K562 (cell line): ENCODE results near the gene VWA8. TPM values are rescaled to one million over a fixed set of nuclear protein-coding genes. Genes with fewer than 3 reads are reported as not detected.

Experiments
- ATAC-seq: fragments of 200-7000 bp; cut with Tn5 transposase; 3 replicates; pipeline ENCODE4 v1.9.1; 2020; ENCODE audit warnings: moderate library complexity
- BruUV-seq: library from RNA; stranded (reverse); fragments of 400-500 nt; replicated peaks from 2 replicates; lab custom pipeline; 2021; lab: Mats Ljungman, UMichigan
- CTCF ChIA-PET: fragments of 300-600 bp; formaldehyde crosslinking; extraction: SDS; loops from one replicate; lab custom pipeline; 2021; ENCODE audit warnings: low intra/inter-chr PET ratio; lab: Yijun Ruan, JAX
- POLR2A ChIA-PET: fragments of 300-600, 350-650 bp; sonication (Branson Sonifier 250); formaldehyde crosslinking; extraction: SDS; loops from one replicate; lab custom pipeline; 2021; ENCODE audit warnings: antibody characterized with exemption, inconsistent platforms; lab: Yijun Ruan, JAX
- DNase-seq, 4 experiments: peaks; one replicate each; pipeline versions ENCODE4 v3.0.0 to v3.0.0-alpha.2; 2011 to 2018; ENCODE audit warnings: low spot score in 3 of 4, mixed read lengths in 3 of 4; ENCODE audit errors: extremely low read depth in 1 of 4
- FAIRE-seq: peaks from 2 replicates; lab custom pipeline; 2011; peaks lifted over from hg19 to GRCh38; lab: Jason Lieb, UNC
- H2AFZ ChIP-seq: 2 replicates; pipeline ENCODE4 v1.6.0; 2011; ENCODE audit warnings: low read depth, low read length, control low read depth, inconsistent platforms
- H3K27ac ChIP-seq: fragments of 200-600 bp; 3 replicates; pipeline ENCODE4 v1.8.0; 2011; ENCODE audit warnings: low read depth, mild to moderate bottlenecking, control low read depth, inconsistent platforms, low read length, moderate library complexity, mixed read lengths; ENCODE audit errors: extremely low read depth
- H3K27me3 ChIP-seq, 2 experiments: fragments of 300-600 bp in 1 of 2; 2 replicates in 1 of 2; 3 replicates in 1 of 2; pipeline versions ENCODE4 v1.6.0 to v1.8.0; 2011; ENCODE audit warnings: inconsistent platforms in 2 of 2, low read length in 2 of 2, mild to moderate bottlenecking in 1 of 2, mixed read lengths in 1 of 2, moderate library complexity in 1 of 2; ENCODE audit not compliant: control insufficient read depth in 2 of 2, insufficient read depth in 2 of 2
- H3K36me3 ChIP-seq: fragments of 300-600 bp; 3 replicates; pipeline ENCODE4 v1.8.0; 2011; ENCODE audit warnings: mild to moderate bottlenecking, low read length, inconsistent platforms; ENCODE audit not compliant: control insufficient read depth, insufficient read depth
- H3K4me1 ChIP-seq, 2 experiments: fragments of 200-600 bp in 1 of 2; replicated peaks in 1 of 2; 2 replicates in 1 of 2; 3 replicates in 1 of 2; pipeline versions ENCODE4 v1.5.1 to v1.8.0; 2011; ENCODE audit warnings: inconsistent platforms in 2 of 2, low read length in 2 of 2, mild to moderate bottlenecking in 1 of 2, mixed read lengths in 1 of 2, moderate library complexity in 1 of 2; ENCODE audit not compliant: control insufficient read depth in 2 of 2, insufficient read depth in 2 of 2
- H3K4me2 ChIP-seq: 2 replicates; pipeline ENCODE4 v1.6.1; 2011; ENCODE audit warnings: low read length, control low read depth, inconsistent platforms, mixed read lengths; ENCODE audit not compliant: insufficient read depth
- H3K4me3 ChIP-seq: fragments of 200-600 bp; sonication (generic), shearing (Covaris generic); 2 replicates; pipeline ENCODE4 v1.5.1; 2016; ENCODE audit warnings: control low read depth, inconsistent platforms
- H3K79me2 ChIP-seq: fragments of 200-600 bp; 3 replicates; pipeline ENCODE4 v1.8.0; 2011; ENCODE audit warnings: low read length, inconsistent platforms; ENCODE audit not compliant: control insufficient read depth, insufficient read depth
- H3K9ac ChIP-seq, 2 experiments: 2 replicates each; pipeline versions ENCODE4 v1.6.0 to v1.6.1; 2011; ENCODE audit warnings: low read depth in 2 of 2, low read length in 2 of 2, control low read depth in 1 of 2, inconsistent platforms in 1 of 2, mild to moderate bottlenecking in 1 of 2, mixed read lengths in 1 of 2; ENCODE audit not compliant: insufficient read depth in 1 of 2
- H3K9me1 ChIP-seq: one replicate; pipeline ENCODE4 v1.6.0; 2011; ENCODE audit warnings: inconsistent platforms, mild to moderate bottlenecking, low read length, moderate library complexity; ENCODE audit not compliant: control insufficient read depth, insufficient read depth
- H3K9me3 ChIP-seq: replicated peaks from 2 replicates; pipeline ENCODE4 v1.5.1; 2011; ENCODE audit warnings: low read depth, low read length, inconsistent platforms; ENCODE audit not compliant: control insufficient read depth, insufficient read depth
- H4K20me1 ChIP-seq: replicated peaks from 2 replicates; pipeline ENCODE4 v1.6.1; 2011; ENCODE audit warnings: low read length, inconsistent platforms, mixed read lengths; ENCODE audit not compliant: control insufficient read depth, insufficient read depth
- CBX3 ChIP-seq, 2 experiments: IDR thresholded peaks; 1 replicate in 1 of 2; 2 replicates in 1 of 2; pipeline ENCODE4 v1.6.1; 2012; ENCODE audit warnings: inconsistent platforms in 2 of 2, low read length in 2 of 2, borderline replicate concordance in 1 of 2, control low read depth in 1 of 2
- DIDO1 ChIP-seq: fragments of 450-650 bp; IDR thresholded peaks from 2 replicates; pipeline ENCODE4 v1.6.1; 2016; ENCODE audit warnings: low read depth, missing biosample characterization, missing genetic modification characterization
- GATA2 ChIP-seq: sonication (generic); formaldehyde crosslinking; IDR thresholded peaks from 2 replicates; pipeline ENCODE4 v1.4.0; 2020; ENCODE audit warnings: mild to moderate bottlenecking, missing genetic modification reagents
- KAT7 ChIP-seq: sonication (generic); formaldehyde crosslinking; IDR thresholded peaks from 2 replicates; pipeline ENCODE4 v1.8.0; 2022; ENCODE audit warnings: missing genetic modification reagents, mild to moderate bottlenecking, borderline replicate concordance
- MCM3 ChIP-seq: fragments of 450-650 bp; IDR thresholded peaks from 2 replicates; pipeline ENCODE4 v1.6.1; 2016
- SMARCA4 ChIP-seq: fragments of 450-650 bp; IDR thresholded peaks from 2 replicates; pipeline ENCODE4 v1.6.1; 2016
- TAF15 ChIP-seq: fragments of 200-400 bp; formaldehyde crosslinking; IDR thresholded peaks from 2 replicates; pipeline ENCODE4 v1.6.1; 2017; ENCODE audit warnings: mild to moderate bottlenecking, low read depth, low read length, moderate library complexity
- USF2 ChIP-seq: sonication (generic); formaldehyde crosslinking; IDR thresholded peaks from 2 replicates; pipeline ENCODE4 v1.5.0; 2020; ENCODE audit warnings: missing genetic modification reagents
- ZNF318 ChIP-seq, 2 experiments: fragments of 450-650 bp; IDR thresholded peaks; 2 replicates each; pipeline ENCODE4 v1.6.1; 2016; ENCODE audit warnings: mild to moderate bottlenecking in 2 of 2, borderline replicate concordance in 1 of 2, low read depth in 1 of 2, moderate library complexity in 1 of 2
- ZNF57 ChIP-seq: fragments of 450-650 bp; formaldehyde crosslinking; IDR thresholded peaks from 2 replicates; pipeline ENCODE4 v1.4.0; 2020; ENCODE audit warnings: mild to moderate bottlenecking, moderate library complexity
- ZNF699 ChIP-seq: fragments of 250-450 bp; sonication (Bioruptor Pico); IDR thresholded peaks from 2 replicates; pipeline ENCODE4 v1.8.0; 2021; ENCODE audit warnings: mild to moderate bottlenecking, moderate library complexity; ENCODE audit not compliant: insufficient replicate concordance
- ZNF717 ChIP-seq: fragments of 250-450 bp; sonication (Bioruptor Pico); IDR thresholded peaks from 2 replicates; pipeline ENCODE4 v1.5.0; 2021
- ZNF778 ChIP-seq: fragments of 450-650 bp; formaldehyde crosslinking; IDR thresholded peaks from 2 replicates; pipeline ENCODE4 v1.4.0; 2020; ENCODE audit warnings: mild to moderate bottlenecking, moderate library complexity
- WGBS: fragments of 100-300 bp; shearing (Covaris generic); methylation state at CpG from one replicate; pipeline ENCODE4 v1.1.6; 2016; ENCODE audit warnings: low coverage, mixed read lengths; ENCODE audit not compliant: insufficient coverage; ENCODE audit errors: missing lambda C conversion rate; 5-methylcytosine and 5-hydroxymethylcytosine counted together
- in situ Hi-C: fragments of 300-500 bp; cut with MboI; formaldehyde crosslinking; loops from 4 replicates; pipeline ENCODE4 v1.15.0; 2018; ENCODE audit warnings: inconsistent platforms, mixed read lengths
- intact Hi-C: fragments of 100-400 bp; cut with micrococcal nuclease; formaldehyde crosslinking; loops from 2 replicates; pipeline ENCODE4 v1.14.2; 2022
- polyA plus RNA-seq, 8 experiments: library from polyadenylated mRNA; depleted of rRNA in 4 of 8; stranded (reverse) in 5 of 8; unstranded in 3 of 8; fragments of >200 nt; fragmentation: Nextera tagmentation in 2 of 8; fragmentation: Illumina TruSeq in 1 of 8; extraction: Ambion mirVana in 2 of 8; extraction: Trizol in 1 of 8; gene quantifications; 2 replicates each; pipeline versions ENCODE4 v1.2.1 to v1.2.3, GENCODE V29; 2011 to 2014; ENCODE audit warnings: inconsistent platforms in 1 of 8, missing spikeins in 1 of 8
- total RNA-seq, 7 experiments: library from RNA; depleted of rRNA in 6 of 7; stranded (reverse); fragments of >200 nt in 6 of 7; fragmentation: Illumina TruSeq in 2 of 7; extraction: Trizol in 2 of 7; gene quantifications; 2 replicates each; pipeline versions ENCODE4 v1.2.1 to v1.2.3, GENCODE V29; 2011 to 2021; ENCODE audit warnings: low replicate concordance in 1 of 7

Gene VWA8
- total and polyA plus RNA-seq, 9 of the 15 experiments (the other 6 are each of a cell fraction or from before 2014, with no cell fraction given): 2.1 to 18.5 (median 13.3) TPM

DNA sequence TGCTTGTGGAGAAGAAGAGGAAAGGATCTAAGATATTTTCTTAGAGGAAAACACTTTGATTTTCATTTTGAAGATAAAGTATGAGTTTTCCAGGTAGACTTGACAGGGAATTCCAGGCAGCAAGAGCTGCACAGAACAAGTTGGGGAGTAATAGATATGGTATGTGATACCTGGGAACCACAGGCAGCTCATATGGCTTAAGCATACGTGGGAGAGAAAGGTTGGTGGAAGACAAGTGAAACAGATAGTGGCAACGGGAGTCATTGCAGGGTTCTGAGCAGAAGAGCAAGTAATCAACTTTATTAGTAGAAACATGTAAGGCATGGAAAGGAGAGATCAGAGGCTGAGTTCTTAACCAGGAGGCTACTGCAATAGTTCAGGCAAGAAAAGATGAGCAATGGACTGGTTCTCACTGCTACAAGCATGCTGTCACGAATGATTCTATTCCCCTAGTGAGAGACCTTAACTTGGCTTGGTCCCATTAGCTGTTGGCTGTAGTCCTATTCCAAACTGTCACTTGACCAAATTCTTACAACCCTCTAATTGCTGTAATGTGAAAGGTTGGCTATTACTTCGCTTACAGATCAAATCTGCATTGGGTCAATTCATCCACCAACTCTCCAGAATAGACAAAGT is 217.9 kb downstream of the VWA8 start:
- no peak overlapping the region for H2AFZ ChIP-seq
- CTCF ChIA-PET: no interaction called here
- no peak for TF ChIP-seq SMARCA4
- TF ChIP-seq CBX3 (IDR thresholded peaks at IDR 0.05; ENCODE audit: borderline replicate concordance in 1 of 2, low read length in 2 of 2): no peak
- no peak for TF ChIP-seq ZNF318 (IDR thresholded peaks at IDR 0.05; ENCODE audit: borderline replicate concordance in 1 of 2, low read depth in 1 of 2)
- TF ChIP-seq ZNF717 (CRISPR knock-in tag): no peak
- TF ChIP-seq DIDO1 (tag): no peak
- no peak for TF ChIP-seq ZNF778 (CRISPR knock-in tag)
- no peak for TF ChIP-seq ZNF699 (CRISPR knock-in tag)
- no peak for TF ChIP-seq KAT7 (CRISPR knock-in tag)
- no peak for TF ChIP-seq TAF15
- no peak for TF ChIP-seq MCM3
- TF ChIP-seq USF2 (CRISPR knock-in tag): no peak
- TF ChIP-seq GATA2 (CRISPR knock-in tag): no peak
- no peak for TF ChIP-seq ZNF57 (CRISPR knock-in tag)

More for the DNA sequence above, 217.9 kb downstream of the VWA8 start:
- POLR2A ChIA-PET: interaction anchor here (1.3 kb wide), 1 partner anchor 8 kb away, joined by 3 read pairs; no protein-coding TSS in a partner anchor
- H3K27me3 ChIP-seq: no peaks in the 10 kb centered on the region
- H3K9me1 ChIP-seq: no peaks in the 10 kb centered on the region
- intact Hi-C loops (no loop called here), in situ Hi-C loops (no loop called here)
- WGBS: 13% methylated on average over 3 of the region's 4 CpGs
- H3K4me2 ChIP-seq: no peak overlapping the region
- no peak for DNase-seq
- no TSS peak for BruUV-seq
- no peaks in the 10 kb centered on the region for H3K79me2 ChIP-seq
- no peak overlapping the region for H3K9ac ChIP-seq
- no peak for FAIRE-seq
- peaks cover 6% of the 10 kb centered on the region; the same call in 1 of the 3 replicates for H3K36me3 ChIP-seq
- no peaks in the 10 kb centered on the region for H4K20me1 ChIP-seq
- H3K9me3 ChIP-seq: no peaks in the 10 kb centered on the region
- no peak overlapping the region for H3K27ac ChIP-seq
- H3K4me3 ChIP-seq: no peak overlapping the region
- ATAC-seq: no peak
- no peaks in the 10 kb centered on the region for H3K4me1 ChIP-seq
